Peyer's patch (tissue), 4 donors: Measurements from ENCODE around the gene EPN1. TPM values are rescaled to one million over a fixed set of nuclear protein-coding genes. Genes with fewer than 3 reads are reported as not detected.

Experiments used
- DNase-seq, 3 donors: peaks; one replicate each; pipeline ENCODE4 v3.0.0-alpha.2; 2017 to 2019
- H3K27ac ChIP-seq, 4 donors: fragments of 200-600 bp; sonication (generic); one replicate each; pipeline ENCODE4 v1.5.1; 2016 to 2019
- H3K27me3 ChIP-seq, 2 donors: fragments of 200-600 bp; sonication (generic); one replicate each; pipeline ENCODE4 v1.5.1; 2019
- H3K36me3 ChIP-seq, 3 donors: fragments of 200-600 bp; sonication (generic); one replicate each; pipeline ENCODE4 v1.5.1; 2016 to 2019
- H3K4me1 ChIP-seq, 4 donors: fragments of 200-600 bp; sonication (generic); one replicate each; pipeline ENCODE4 v1.5.1; 2016 to 2019
- H3K4me3 ChIP-seq, 4 donors: fragments of 200-600 bp; sonication (generic); 1 replicate in 3 of 4; 2 replicates in 1 of 4; pipeline ENCODE4 v1.5.1; 2016 to 2019; ENCODE audit warnings: mild to moderate bottlenecking in 1 of 4
- H3K9me3 ChIP-seq, 4 donors: fragments of 200-600 bp; sonication (generic); one replicate each; pipeline ENCODE4 v1.5.1; 2016 to 2019; ENCODE audit warnings: mild to moderate bottlenecking in 1 of 4
- CTCF ChIP-seq, 6 experiments: fragments of 450-650 bp in 4 of 6; fragments of 200-600 bp in 2 of 6; sonication (generic) in 1 of 6; IDR thresholded peaks; one replicate each; pipeline ENCODE4 v1.5.1; 2017 to 2019; ENCODE audit warnings: antibody characterized with exemption in 6 of 6, mild to moderate bottlenecking in 3 of 6, moderate library complexity in 1 of 6
- POLR2A ChIP-seq, 2 donors: fragments of 450-650 bp; IDR thresholded peaks; one replicate each; pipeline ENCODE4 v1.5.1; 2017; ENCODE audit warnings: antibody characterized with exemption in 2 of 2, mild to moderate bottlenecking in 2 of 2, moderate library complexity in 2 of 2
- total RNA-seq, 4 donors: library from RNA; depleted of rRNA; stranded (reverse); fragments of >200 nt; gene quantifications; one replicate each; pipeline ENCODE4 v1.1.0, GENCODE V29; 2016

EPN1 gene
- total RNA-seq, 4 donors from 2014 or later = 120 to 241 (median 163) TPM

- peak in 1 of 3 donors; percentile 45 for DNase-seq
- H3K36me3 ChIP-seq = peaks cover 0 to 85% (median 3%) of the 10 kb centered on the region in 3 donors
- TF ChIP-seq CTCF (IDR thresholded peaks at IDR 0.05) (no peak), POLR2A (IDR thresholded peaks at IDR 0.05) (no peak)
- no peaks in the 10 kb centered on the region for H3K9me3 ChIP-seq
- no peaks in the 10 kb centered on the region for H3K27me3 ChIP-seq
- peaks cover 0 to 48% (median 8%) of the 10 kb centered on the region in 4 donors for H3K4me1 ChIP-seq
- H3K27ac ChIP-seq = no peak overlapping the region
- no peak overlapping the region for H3K4me3 ChIP-seq
Observed at GRCh38 chr19:55690109-55690768, 15.2 kb downstream of the EPN1 start.

GRCh38 chr19:55690769-55691545 lies 15.9 kb downstream of the EPN1 start:
- H3K4me1 ChIP-seq = peaks cover 0 to 41% (median 8%) of the 10 kb centered on the region in 4 donors
- no peak for DNase-seq
- no peaks in the 10 kb centered on the region for H3K27me3 ChIP-seq
- H3K9me3 ChIP-seq = no peaks in the 10 kb centered on the region
- TF ChIP-seq POLR2A (IDR thresholded peaks at IDR 0.05) (no peak), CTCF (IDR thresholded peaks at IDR 0.05) (no peak)
- H3K27ac ChIP-seq = no peak overlapping the region
- H3K4me3 ChIP-seq = no peak overlapping the region
- peaks cover 0 to 85% (median 3%) of the 10 kb centered on the region in 3 donors for H3K36me3 ChIP-seq

GRCh38 chr19:55691561-55692481 lies 16.8 kb downstream of the EPN1 start:
- H3K27ac ChIP-seq = no peak overlapping the region
- no peak overlapping the region for H3K4me3 ChIP-seq
- TF ChIP-seq POLR2A (IDR thresholded peaks at IDR 0.05) (no peak), CTCF (IDR thresholded peaks at IDR 0.05) (no peak)
- DNase-seq = peak in 1 of 3 donors; percentile 42
- no peaks in the 10 kb centered on the region for H3K27me3 ChIP-seq
- H3K9me3 ChIP-seq = no peaks in the 10 kb centered on the region
- peaks cover 0 to 32% (median 8%) of the 10 kb centered on the region in 4 donors for H3K4me1 ChIP-seq
- H3K36me3 ChIP-seq = peaks cover 0 to 85% (median 3%) of the 10 kb centered on the region in 3 donors

GRCh38 chr19:55692681-55693081 lies 17.7 kb downstream of the EPN1 start:
- Histone ChIP-seq H3K27me3 (no peaks in the 10 kb centered on the region), H3K36me3 (peaks cover 0 to 90% (median 3%) of the 10 kb centered on the region in 3 donors), H3K27ac (no peak overlapping the region), H3K9me3 (no peaks in the 10 kb centered on the region), H3K4me1 (peaks cover 0 to 24% (median 6%) of the 10 kb centered on the region in 4 donors), H3K4me3 (no peak overlapping the region)
- DNase-seq = peak in 1 of 3 donors; percentile 43
- no peak for TF ChIP-seq POLR2A (IDR thresholded peaks at IDR 0.05)
- no peak for TF ChIP-seq CTCF (IDR thresholded peaks at IDR 0.05)

GRCh38 chr19:55693336-55693974 lies 18.4 kb downstream of the EPN1 start:
- H3K4me3 ChIP-seq = no peak overlapping the region
- TF ChIP-seq POLR2A (IDR thresholded peaks at IDR 0.05) (no peak), CTCF (IDR thresholded peaks at IDR 0.05) (no peak)
- H3K36me3 ChIP-seq = peaks cover 0 to 95% (median 3%) of the 10 kb centered on the region in 3 donors
- H3K4me1 ChIP-seq = peaks cover 0 to 18% (median 0%) of the 10 kb centered on the region in 4 donors
- H3K27me3 ChIP-seq = no peaks in the 10 kb centered on the region
- no peak for DNase-seq
- no peak overlapping the region for H3K27ac ChIP-seq
- no peaks in the 10 kb centered on the region for H3K9me3 ChIP-seq
